HepG2 (cell line): ENCODE measurements around the gene BCAS4.

Experiments
- MIER2 ChIP-seq: IDR thresholded peaks from 2 replicates; pipeline ENCODE4 v1.6.1; 2016; ENCODE audit warnings: missing biosample characterization, missing genetic modification reagents
- TF ChIP-seq, protein P1 (sequence below): sonication (generic); formaldehyde crosslinking; IDR thresholded peaks from 2 replicates; pipeline ENCODE4 v1.4.0; 2020; ENCODE audit warnings: missing genetic modification reagents, low read depth, mild to moderate bottlenecking, borderline replicate concordance

DNA sequence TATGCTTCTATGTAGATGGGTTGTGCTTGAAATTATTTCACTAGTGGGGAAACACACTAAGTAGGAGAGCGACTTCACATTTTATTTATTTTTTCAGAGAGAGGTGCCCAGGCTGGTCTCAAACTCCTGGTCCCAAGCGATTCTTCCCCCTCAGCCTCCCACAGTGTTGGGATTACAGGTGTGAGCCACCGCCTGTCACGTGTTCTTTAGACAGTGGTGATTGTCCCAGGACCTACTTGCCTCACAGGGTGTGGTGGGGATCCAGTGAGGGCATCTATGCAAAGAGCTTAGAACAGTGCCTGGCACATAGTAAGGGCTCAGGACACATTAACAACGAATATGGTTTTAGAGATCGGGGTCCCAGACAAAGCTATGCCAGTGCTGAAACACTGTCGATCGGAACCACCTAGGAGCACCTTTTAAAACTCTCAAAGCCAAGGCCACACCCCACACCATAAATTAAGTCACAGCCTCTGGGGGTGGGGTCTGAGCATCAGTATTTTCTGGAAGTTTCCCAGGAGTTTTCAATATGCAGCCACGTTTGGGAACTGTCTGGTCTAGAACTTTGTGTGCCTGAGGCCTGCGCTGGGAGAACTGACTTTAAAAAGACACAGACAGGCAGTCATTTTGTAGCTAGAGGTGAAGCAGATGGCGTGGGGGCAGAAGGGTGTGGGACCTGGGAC lies 4.8 kb upstream of the BCAS4 start:
- TF ChIP-seq, protein P1, sequence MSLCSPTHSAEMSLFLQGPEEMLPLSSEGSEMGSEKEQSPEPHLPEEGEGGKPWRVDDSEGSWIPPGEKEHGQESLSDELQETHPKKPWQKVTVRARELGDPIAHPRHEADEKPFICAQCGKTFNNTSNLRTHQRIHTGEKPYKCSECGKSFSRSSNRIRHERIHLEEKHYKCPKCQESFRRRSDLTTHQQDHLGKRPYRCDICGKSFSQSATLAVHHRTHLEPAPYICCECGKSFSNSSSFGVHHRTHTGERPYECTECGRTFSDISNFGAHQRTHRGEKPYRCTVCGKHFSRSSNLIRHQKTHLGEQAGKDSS (CRISPR knock-in tag): no peak
- no peak for TF ChIP-seq MIER2 (CRISPR knock-in tag)
